Endothelial cell of umbilical vein (primary cell): ENCODE data around the gene PRSS22. TPM values are rescaled to one million over a fixed set of nuclear protein-coding genes. Genes with fewer than 3 reads are reported as not detected.

Experiments
- BruUV-seq: library from RNA; stranded (reverse); fragments of 400-500 nt; replicated peaks from 2 replicates; lab custom pipeline; 2021; lab: Mats Ljungman, UMichigan
- CTCF ChIA-PET: fragments of 300-600, 350-600 bp; sonication (Branson Sonifier 250); formaldehyde crosslinking; loops from one replicate; lab custom pipeline; 2021; ENCODE audit warnings: antibody characterized with exemption, inconsistent platforms; lab: Charles Lee
- POLR2A ChIA-PET: fragments of 300-600, 350-600 bp; sonication (Branson Sonifier 250); formaldehyde crosslinking; loops from one replicate; lab custom pipeline; 2021; ENCODE audit warnings: antibody characterized with exemption, inconsistent platforms; lab: Charles Lee
- DNase-seq: peaks from one replicate; pipeline ENCODE4 v3.0.0-alpha.2; 2011; ENCODE audit warnings: low read depth, low spot score
- FAIRE-seq: peaks from 2 replicates; lab custom pipeline; 2011; peaks lifted over from hg19 to GRCh38; lab: Jason Lieb, UNC
- H2AFZ ChIP-seq: 2 replicates; pipeline ENCODE4 v1.6.0; 2012; ENCODE audit warnings: low read depth, low read length, control low read depth, inconsistent platforms
- H3K27ac ChIP-seq: 2 replicates; pipeline ENCODE4 v1.5.1; 2011; ENCODE audit warnings: low read depth, mild to moderate bottlenecking, control low read depth, low read length, moderate library complexity; ENCODE audit not compliant: insufficient read depth
- H3K27me3 ChIP-seq, 2 experiments: 2 replicates each; pipeline versions ENCODE4 v1.6.0 to v1.6.1; 2011; ENCODE audit warnings: low read length in 2 of 2, mixed read lengths in 1 of 2; ENCODE audit not compliant: control insufficient read depth in 2 of 2, insufficient read depth in 2 of 2
- H3K36me3 ChIP-seq, 2 experiments: 2 replicates in 1 of 2; 3 replicates in 1 of 2; pipeline ENCODE4 v1.5.1; 2011; ENCODE audit warnings: low read length in 2 of 2, mild to moderate bottlenecking in 1 of 2, moderate library complexity in 1 of 2; ENCODE audit not compliant: control insufficient read depth in 2 of 2, insufficient read depth in 2 of 2; ENCODE audit errors: extremely low read depth in 1 of 2
- H3K4me1 ChIP-seq: 3 replicates; pipeline ENCODE4 v1.5.1; 2011; ENCODE audit warnings: mild to moderate bottlenecking, low read length; ENCODE audit not compliant: control insufficient read depth, insufficient read depth; ENCODE audit errors: extremely low read depth
- H3K4me2 ChIP-seq: 2 replicates; pipeline ENCODE4 v1.6.1; 2011; ENCODE audit warnings: low read length, control low read depth, mixed read lengths; ENCODE audit not compliant: insufficient read depth
- H3K4me3 ChIP-seq, 3 experiments: fragments of 200-600 bp in 1 of 3; sonication (generic), shearing (Covaris generic) in 1 of 3; replicated peaks in 1 of 3; 2 replicates each; pipeline ENCODE4 v1.5.1; 2011 to 2016; ENCODE audit warnings: control low read depth in 3 of 3, low read length in 3 of 3, mild to moderate bottlenecking in 2 of 3, inconsistent platforms in 1 of 3, low read depth in 1 of 3, moderate library complexity in 1 of 3; ENCODE audit not compliant: insufficient read depth in 1 of 3
- H3K79me2 ChIP-seq: 2 replicates; pipeline ENCODE4 v1.6.0; 2012; ENCODE audit warnings: low read length, inconsistent platforms; ENCODE audit not compliant: control insufficient read depth, insufficient read depth
- H3K9ac ChIP-seq: replicated peaks from 2 replicates; pipeline ENCODE3; 2011; ENCODE audit warnings: low read length, control low read depth; ENCODE audit not compliant: insufficient read depth; ENCODE audit errors: extremely low read depth
- H3K9me1 ChIP-seq: replicated peaks from 3 replicates; pipeline ENCODE4 v1.6.0; 2011; ENCODE audit warnings: mild to moderate bottlenecking, low read length; ENCODE audit not compliant: control insufficient read depth, insufficient read depth; ENCODE audit errors: extremely low read depth
- H3K9me3 ChIP-seq: replicated peaks from 2 replicates; pipeline ENCODE4 v1.5.1; 2012; ENCODE audit warnings: low read length, inconsistent platforms; ENCODE audit not compliant: control insufficient read depth, insufficient read depth
- H4K20me1 ChIP-seq: replicated peaks from 2 replicates; pipeline ENCODE3; 2011; ENCODE audit warnings: mild to moderate bottlenecking, low read length; ENCODE audit not compliant: control insufficient read depth, insufficient read depth; ENCODE audit errors: extremely low read depth
- CTCF ChIP-seq, 2 donors: IDR thresholded peaks; 1 replicate in 1 of 2; 2 replicates in 1 of 2; pipeline ENCODE4 v1.5.1; 2011; ENCODE audit warnings: low read length in 2 of 2, mild to moderate bottlenecking in 2 of 2, moderate library complexity in 2 of 2, control low read depth in 1 of 2, inconsistent platforms in 1 of 2, low read depth in 1 of 2; ENCODE audit not compliant: insufficient read depth in 1 of 2; ENCODE audit errors: extremely low read depth in 1 of 2
- EZH2 ChIP-seq: IDR thresholded peaks from 2 replicates; pipeline ENCODE4 v1.6.1; 2012; ENCODE audit warnings: borderline replicate concordance, low read depth, mild to moderate bottlenecking, moderate library complexity, low read length, inconsistent platforms; ENCODE audit not compliant: severe bottlenecking
- FOS ChIP-seq: IDR thresholded peaks from 2 replicates; pipeline ENCODE4 v1.6.1; 2011; ENCODE audit warnings: mild to moderate bottlenecking, low read length, moderate library complexity, borderline replicate concordance; ENCODE audit not compliant: insufficient read depth
- MYC ChIP-seq: IDR thresholded peaks from one replicate; pipeline ENCODE4 v1.6.1; 2011; ENCODE audit warnings: mild to moderate bottlenecking, low read depth, low read length
- POLR2AphosphoS5 ChIP-seq: IDR thresholded peaks from 2 replicates; pipeline ENCODE4 v1.6.1; 2012; ENCODE audit warnings: low read depth, mild to moderate bottlenecking, control low read depth, low read length, moderate library complexity; ENCODE audit not compliant: insufficient read depth
- dilution Hi-C: fragments of 300-500 bp; cut with MboI; formaldehyde crosslinking; loops from one replicate; pipeline ENCODE4 v1.15.0; 2019; ENCODE audit warnings: low sequenced_read_pairs; ENCODE audit not compliant: extremely low pct_ligation_motif_present
- intact Hi-C: fragments of 100-400 bp; cut with micrococcal nuclease; formaldehyde crosslinking; loops from one replicate; pipeline ENCODE4 v1.10.0; 2022
- polyA plus RNA-seq, 4 experiments: library from polyadenylated mRNA; depleted of rRNA in 3 of 4; stranded (reverse) in 3 of 4; unstranded in 1 of 4; fragments of >200 nt; gene quantifications; 2 replicates each; pipeline versions ENCODE4 v1.2.1 to v1.2.3, GENCODE V29; 2011 to 2012; ENCODE audit warnings: missing spikeins in 1 of 4
- total RNA-seq: library from RNA; stranded (reverse); gene quantifications from 2 replicates; pipeline ENCODE4 v1.2.3, GENCODE V29; 2021

Gene PRSS22
- total and polyA plus RNA-seq, 2 donors (not counting 3 experiments of a cell fraction or from before 2014, with no cell fraction given): not detected

GRCh38 chr16:2822158-2822495, 35.8 kb downstream of the PRSS22 start:
- dilution Hi-C loops: no loop called here
- CTCF ChIA-PET: interaction anchor here (1.0 to 2.5 kb wide), 3 partner anchors 11 to 105 kb away, joined by 4 to 12 read pairs (median 6); no protein-coding TSS in a partner anchor

More at GRCh38 chr16:2822158-2822495, 35.8 kb downstream of the PRSS22 start:
- no peak for DNase-seq
- H3K4me1 ChIP-seq: no peaks in the 10 kb centered on the region
- H3K4me2 ChIP-seq: no peak overlapping the region
- H2AFZ ChIP-seq: no peak overlapping the region
- H3K4me3 ChIP-seq: no peak overlapping the region
- FAIRE-seq: no peak
- no peaks in the 10 kb centered on the region for H3K79me2 ChIP-seq
- H3K27me3 ChIP-seq: no peaks in the 10 kb centered on the region
- intact Hi-C loops: no loop called here
- H4K20me1 ChIP-seq: no peaks in the 10 kb centered on the region
- H3K9me1 ChIP-seq: no peaks in the 10 kb centered on the region
- no peak overlapping the region for H3K27ac ChIP-seq
- no TSS peak for BruUV-seq
- H3K36me3 ChIP-seq: no peaks in the 10 kb centered on the region
- no peak overlapping the region for H3K9ac ChIP-seq
- TF ChIP-seq POLR2AphosphoS5: no peak
- TF ChIP-seq CTCF (IDR thresholded peaks at IDR 0.05; ENCODE audit: extremely low read depth in 1 of 2, insufficient read depth in 1 of 2, low read depth in 1 of 2, low read length in 2 of 2): no peak
- no peak for TF ChIP-seq EZH2
- no peak for TF ChIP-seq MYC
- TF ChIP-seq FOS: no peak
- H3K9me3 ChIP-seq: no peaks in the 10 kb centered on the region
- POLR2A ChIA-PET: no interaction called here
